Measurements from ENCODE around the gene DRD1.

The DRD1 gene

DNA sequence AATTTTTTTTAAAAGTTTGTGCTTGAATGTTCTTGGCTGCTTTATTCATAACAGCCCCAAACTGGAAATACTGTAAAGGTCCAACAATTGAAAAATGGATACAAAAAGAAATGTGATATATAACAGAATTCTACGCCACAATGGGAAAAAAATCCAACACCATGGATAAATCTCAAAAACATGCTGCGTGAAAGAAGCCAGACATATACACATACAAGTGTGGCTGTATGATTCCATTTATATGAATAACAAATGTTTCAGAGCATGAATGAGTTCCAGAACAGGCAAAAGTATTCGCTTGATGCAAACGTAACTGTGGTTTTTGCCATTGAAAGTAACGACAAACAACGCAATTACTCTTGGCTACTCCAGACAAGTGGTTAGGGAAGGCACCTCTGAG is 27.2 kb upstream of the DRD1 start:
- no peak overlapping the region for H3K27ac ChIP-seq
- H3K27me3 ChIP-seq (ENCODE audit: control insufficient read depth, insufficient read depth, low read length), result no peaks in the 10 kb centered on the region
- no peaks in the 10 kb centered on the region for H3K79me2 ChIP-seq
- no peak overlapping the region for H2AFZ ChIP-seq
- no peaks in the 10 kb centered on the region for H3K4me1 ChIP-seq
- H3K4me2 ChIP-seq (ENCODE audit: low read length), result no peak overlapping the region
- H3K9me3 ChIP-seq (ENCODE audit: control insufficient read depth, low read length), result no peaks in the 10 kb centered on the region
- no peak overlapping the region for H3K4me3 ChIP-seq (ENCODE audit: low read depth, low read length)
- no peak for TF ChIP-seq CTCF (IDR thresholded peaks at IDR 0.05)
- no peaks in the 10 kb centered on the region for H3K36me3 ChIP-seq (ENCODE audit: control insufficient read depth, insufficient read depth, low read length)
- no peak overlapping the region for H3K9ac ChIP-seq

- Histone ChIP-seq H3K4me1 (no peaks in the 10 kb centered on the region), H3K79me2 (no peaks in the 10 kb centered on the region), H2AFZ (no peak overlapping the region), H3K36me3 (ENCODE audit: control insufficient read depth, insufficient read depth, low read length) (no peaks in the 10 kb centered on the region), H3K4me3 (ENCODE audit: low read depth, low read length) (no peak overlapping the region), H3K9ac (no peak overlapping the region), H3K9me3 (ENCODE audit: control insufficient read depth, low read length) (no peaks in the 10 kb centered on the region), H3K27ac (no peak overlapping the region), H3K4me2 (ENCODE audit: low read length) (no peak overlapping the region), H3K27me3 (ENCODE audit: control insufficient read depth, insufficient read depth, low read length) (no peaks in the 10 kb centered on the region)
- no peak for TF ChIP-seq CTCF (IDR thresholded peaks at IDR 0.05)
Measured at GRCh38 chr5:175470781-175471180, 26.8 kb upstream of the DRD1 start.

DNA sequence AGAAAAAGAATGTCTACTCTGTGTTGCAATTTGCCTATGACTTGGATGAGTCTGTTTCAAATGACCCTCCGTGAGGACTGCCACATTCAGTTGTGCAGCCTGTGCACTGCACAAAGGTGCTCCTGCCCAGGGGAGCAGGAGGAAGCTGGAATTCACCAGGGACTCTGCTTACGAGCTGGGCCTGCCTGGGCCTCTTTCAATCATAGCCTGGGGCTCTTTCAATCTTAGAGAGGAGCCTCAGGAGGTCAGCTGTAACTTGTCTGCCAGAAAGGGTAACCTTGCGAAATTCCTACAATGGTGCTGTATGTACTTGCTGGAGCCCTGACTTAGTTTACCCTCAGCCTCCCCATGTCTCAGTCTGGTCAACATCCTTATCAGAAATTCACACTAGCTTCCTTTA is 25.9 kb upstream of the DRD1 start:
- H3K36me3 ChIP-seq (ENCODE audit: control insufficient read depth, insufficient read depth, low read length), result no peaks in the 10 kb centered on the region
- no peak overlapping the region for H3K4me3 ChIP-seq (ENCODE audit: low read depth, low read length)
- H3K27ac ChIP-seq, result no peak overlapping the region
- no peak overlapping the region for H3K9ac ChIP-seq
- no peaks in the 10 kb centered on the region for H3K27me3 ChIP-seq (ENCODE audit: control insufficient read depth, insufficient read depth, low read length)
- TF ChIP-seq CTCF (IDR thresholded peaks at IDR 0.05), result no peak
- no peaks in the 10 kb centered on the region for H3K4me1 ChIP-seq
- no peak overlapping the region for H3K4me2 ChIP-seq (ENCODE audit: low read length)
- no peak overlapping the region for H2AFZ ChIP-seq
- no peaks in the 10 kb centered on the region for H3K9me3 ChIP-seq (ENCODE audit: control insufficient read depth, low read length)
- no peaks in the 10 kb centered on the region for H3K79me2 ChIP-seq

GRCh38 chr5:175468892-175469291 is 24.9 kb upstream of the DRD1 start:
- Histone ChIP-seq H3K4me2 (ENCODE audit: low read length) (no peak overlapping the region), H3K9me3 (ENCODE audit: control insufficient read depth, low read length) (no peaks in the 10 kb centered on the region), H3K79me2 (no peaks in the 10 kb centered on the region), H3K36me3 (ENCODE audit: control insufficient read depth, insufficient read depth, low read length) (no peaks in the 10 kb centered on the region), H2AFZ (no peak overlapping the region), H3K4me3 (ENCODE audit: low read depth, low read length) (no peak overlapping the region), H3K27me3 (ENCODE audit: control insufficient read depth, insufficient read depth, low read length) (no peaks in the 10 kb centered on the region), H3K27ac (no peak overlapping the region), H3K4me1 (no peaks in the 10 kb centered on the region), H3K9ac (no peak overlapping the region)
- TF ChIP-seq CTCF (IDR thresholded peaks at IDR 0.05), result no peak

GRCh38 chr5:175467983-175468690 is 24.2 kb upstream of the DRD1 start:
- no peak overlapping the region for H3K4me2 ChIP-seq (ENCODE audit: low read length)
- no peak overlapping the region for H3K4me3 ChIP-seq (ENCODE audit: low read depth, low read length)
- no peak overlapping the region for H3K27ac ChIP-seq
- no peaks in the 10 kb centered on the region for H3K36me3 ChIP-seq (ENCODE audit: control insufficient read depth, insufficient read depth, low read length)
- H2AFZ ChIP-seq, result no peak overlapping the region
- no peak overlapping the region for H3K9ac ChIP-seq
- H3K79me2 ChIP-seq, result no peaks in the 10 kb centered on the region
- H3K4me1 ChIP-seq, result no peaks in the 10 kb centered on the region
- H3K27me3 ChIP-seq (ENCODE audit: control insufficient read depth, insufficient read depth, low read length), result no peaks in the 10 kb centered on the region
- no peak for TF ChIP-seq CTCF (IDR thresholded peaks at IDR 0.05)
- no peaks in the 10 kb centered on the region for H3K9me3 ChIP-seq (ENCODE audit: control insufficient read depth, low read length)

All from parathyroid adenoma (tissue), 2 donors.